ENCODE results near the gene RAP1B.

- TF ChIP-seq CTCF (IDR thresholded peaks at IDR 0.05) (no peak), POLR2AphosphoS5 (IDR thresholded peaks at IDR 0.05) (no peak), POLR2A (IDR thresholded peaks at IDR 0.05; ENCODE audit: low read depth) (no peak)
Observed at GRCh38 chr12:68595241-68595640, 15.5 kb upstream of the RAP1B start.

Data from esophagus muscularis mucosa (tissue), 3 donors.